SJSA1 (cell line): Measurements from ENCODE around the gene CUL7. TPM values are rescaled to one million over a fixed set of nuclear protein-coding genes. Genes with fewer than 3 reads are reported as not detected.

Source experiments
- total RNA-seq: library from RNA; depleted of rRNA; stranded (reverse); fragments of >200 nt; shearing (Covaris generic); gene quantifications from 2 replicates; pipeline ENCODE4 v1.2.3, GENCODE V29; 2014; rRNA removed

CUL7 gene
- total RNA-seq, 1 experiment from 2014 or later = 18.8 TPM

Other genes with a start within 250 kb of the CUL7 start
- gene RPL7L1, start 174.2 kb downstream of the CUL7 start, total RNA-seq = 90.0 and 114 TPM in 2 replicates
- not detected in 2 replicates for gene PTCRA, start 137.8 kb downstream of the CUL7 start, total RNA-seq
- 34.3 and 55.2 TPM in 2 replicates for gene CNPY3, start 124.4 kb downstream of the CUL7 start, total RNA-seq
- gene GNMT, start 93.1 kb downstream of the CUL7 start, total RNA-seq = 0.58 TPM in 1 of 2 replicates, not detected in the other
- 25.1 and 30.0 TPM in 2 replicates for gene PEX6, start 74.7 kb downstream of the CUL7 start, total RNA-seq
- gene PPP2R5D, start 69.3 kb downstream of the CUL7 start, total RNA-seq = 63.4 and 78.4 TPM in 2 replicates
- gene MEA1, start 39.9 kb downstream of the CUL7 start, total RNA-seq = 118 and 134 TPM in 2 replicates
- 109 and 118 TPM in 2 replicates for gene KLHDC3, start 39.6 kb downstream of the CUL7 start, total RNA-seq
- gene RRP36, start 32.2 kb downstream of the CUL7 start, total RNA-seq = 143 and 184 TPM in 2 replicates
- gene MRPL2, start 5.6 kb upstream of the CUL7 start, total RNA-seq = 24.6 and 34.3 TPM in 2 replicates
- gene KLC4, start 5.8 kb upstream of the CUL7 start, total RNA-seq = 9.7 and 10.5 TPM in 2 replicates
- gene PTK7, start 22.5 kb upstream of the CUL7 start, total RNA-seq = 60.6 and 87.0 TPM in 2 replicates
- gene SRF, start 117.4 kb upstream of the CUL7 start, total RNA-seq = 37.8 and 47.8 TPM in 2 replicates
- gene CUL9, start 128.3 kb upstream of the CUL7 start, total RNA-seq = 8.3 and 15.7 TPM in 2 replicates
- gene DNPH1, start 175.6 kb upstream of the CUL7 start, total RNA-seq = 35.7 and 71.5 TPM in 2 replicates
- gene TTBK1, start 189.6 kb upstream of the CUL7 start, total RNA-seq = not detected in 2 replicates
- gene SLC22A7, start 244.4 kb upstream of the CUL7 start, total RNA-seq = not detected in 2 replicates